Breast epithelium (tissue), 4 donors: Measurements from ENCODE around the gene PTH1R. TPM values are rescaled to one million over a fixed set of nuclear protein-coding genes. Genes with fewer than 3 reads are reported as not detected.

Source experiments
- DNase-seq, 2 donors: peaks; one replicate each; pipeline ENCODE4 v3.0.0-alpha.2; 2019; ENCODE audit warnings: low spot score in 2 of 2
- H3K27ac ChIP-seq, 2 donors: fragments of 200-600 bp; sonication (generic) in 1 of 2; one replicate each; pipeline ENCODE4 v1.5.1; 2016 to 2019; ENCODE audit warnings: mild to moderate bottlenecking in 1 of 2
- H3K27me3 ChIP-seq, 2 donors: fragments of 200-600 bp; sonication (generic) in 1 of 2; one replicate each; pipeline versions ENCODE4 v1.5.1 to v1.6.0; 2017 to 2019; ENCODE audit warnings: control low read depth in 1 of 2, mild to moderate bottlenecking in 1 of 2
- H3K36me3 ChIP-seq: fragments of 200-600 bp; one replicate; pipeline ENCODE4 v1.5.1; 2019
- H3K4me1 ChIP-seq, 2 donors: fragments of 200-600 bp; sonication (generic); one replicate each; pipeline ENCODE4 v1.5.1; 2016 to 2019; ENCODE audit warnings: control low read depth in 1 of 2
- H3K4me3 ChIP-seq, 3 donors: fragments of 200-600 bp; sonication (generic); 1 replicate in 2 of 3; 2 replicates in 1 of 3; pipeline ENCODE4 v1.5.1; 2016 to 2019; ENCODE audit warnings: mild to moderate bottlenecking in 3 of 3, moderate library complexity in 2 of 3
- H3K9me3 ChIP-seq, 2 donors: fragments of 200-600 bp; sonication (generic) in 1 of 2; one replicate each; pipeline ENCODE4 v1.5.1; 2016 to 2019; ENCODE audit warnings: control low read depth in 1 of 2
- POLR2A ChIP-seq: fragments of 450-650 bp; IDR thresholded peaks from one replicate; pipeline ENCODE4 v1.6.1; 2016; ENCODE audit warnings: antibody characterized with exemption, mild to moderate bottlenecking, moderate library complexity
- POLR2AphosphoS5 ChIP-seq, 3 donors: sonication (generic); formaldehyde crosslinking; IDR thresholded peaks; one replicate each; pipeline ENCODE4 v1.6.1; 2017; ENCODE audit warnings: antibody characterized with exemption in 3 of 3
- intact Hi-C: fragments of 100-400 bp; cut with DNase I; formaldehyde crosslinking; loops from one replicate; pipeline ENCODE4 v1.15.1; 2023; ENCODE audit warnings: low total_unique reads
- total RNA-seq, 3 donors: library from RNA; depleted of rRNA; stranded (reverse); fragments of >200 nt; gene quantifications; one replicate each; pipeline ENCODE4 v1.1.0, GENCODE V29; 2016
- TF ChIP-seq, protein P1 (sequence below), 3 donors: fragments of 450-650 bp; IDR thresholded peaks; one replicate each; pipeline ENCODE4 v1.5.1; 2016 to 2017; ENCODE audit warnings: antibody characterized with exemption in 3 of 3, mild to moderate bottlenecking in 3 of 3, moderate library complexity in 3 of 3

The PTH1R gene
- total RNA-seq, 3 donors from 2014 or later = 4.7 to 38.2 (median 13.4) TPM

DNA sequence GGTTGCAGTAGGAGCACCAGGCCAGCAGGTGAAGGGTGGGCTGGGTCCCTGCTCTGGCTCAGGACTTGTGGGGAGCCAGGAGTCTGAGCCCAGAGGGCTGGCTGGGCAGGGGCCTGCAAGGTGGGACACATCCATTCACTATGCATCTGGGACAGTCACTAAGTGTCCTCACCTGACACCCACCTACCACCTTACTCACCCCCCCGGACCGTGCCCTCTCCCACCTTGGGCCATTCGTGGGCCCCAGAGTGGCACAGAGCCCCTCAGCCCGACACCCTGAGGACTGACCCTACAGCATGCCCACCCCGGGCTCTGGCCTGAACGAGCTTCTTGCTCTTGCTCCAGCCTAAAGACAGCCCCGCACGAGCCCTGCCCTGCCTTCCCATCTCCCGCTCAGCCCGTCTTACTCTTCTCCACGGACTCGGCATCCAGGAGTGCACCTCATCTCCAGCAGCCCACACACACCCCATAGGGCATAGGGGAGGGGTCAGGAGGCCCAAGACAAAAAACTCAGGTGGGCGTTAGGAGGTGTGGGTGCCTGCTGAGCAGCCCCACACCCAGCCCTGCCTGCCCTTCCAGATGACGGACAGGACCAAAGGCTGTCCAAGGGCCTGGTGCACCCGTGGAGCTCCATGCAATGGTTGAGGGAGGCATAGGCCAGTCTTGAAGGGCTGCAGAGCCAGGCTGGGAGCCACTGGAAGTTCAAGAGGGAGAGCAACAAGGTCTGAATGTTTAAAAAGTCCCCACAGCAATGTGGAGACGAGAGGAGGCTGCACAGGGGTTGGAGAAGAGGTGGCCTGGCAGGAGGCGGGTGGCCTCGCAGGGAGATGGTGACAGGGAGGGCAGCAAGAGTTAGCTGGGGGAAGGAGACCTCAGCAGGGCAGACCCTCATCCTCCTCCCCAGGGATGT, 27.0 kb downstream of the PTH1R start:
- H3K4me3 ChIP-seq = no peak overlapping the region
- H3K36me3 ChIP-seq = no peaks in the 10 kb centered on the region
- TF ChIP-seq, protein P1, sequence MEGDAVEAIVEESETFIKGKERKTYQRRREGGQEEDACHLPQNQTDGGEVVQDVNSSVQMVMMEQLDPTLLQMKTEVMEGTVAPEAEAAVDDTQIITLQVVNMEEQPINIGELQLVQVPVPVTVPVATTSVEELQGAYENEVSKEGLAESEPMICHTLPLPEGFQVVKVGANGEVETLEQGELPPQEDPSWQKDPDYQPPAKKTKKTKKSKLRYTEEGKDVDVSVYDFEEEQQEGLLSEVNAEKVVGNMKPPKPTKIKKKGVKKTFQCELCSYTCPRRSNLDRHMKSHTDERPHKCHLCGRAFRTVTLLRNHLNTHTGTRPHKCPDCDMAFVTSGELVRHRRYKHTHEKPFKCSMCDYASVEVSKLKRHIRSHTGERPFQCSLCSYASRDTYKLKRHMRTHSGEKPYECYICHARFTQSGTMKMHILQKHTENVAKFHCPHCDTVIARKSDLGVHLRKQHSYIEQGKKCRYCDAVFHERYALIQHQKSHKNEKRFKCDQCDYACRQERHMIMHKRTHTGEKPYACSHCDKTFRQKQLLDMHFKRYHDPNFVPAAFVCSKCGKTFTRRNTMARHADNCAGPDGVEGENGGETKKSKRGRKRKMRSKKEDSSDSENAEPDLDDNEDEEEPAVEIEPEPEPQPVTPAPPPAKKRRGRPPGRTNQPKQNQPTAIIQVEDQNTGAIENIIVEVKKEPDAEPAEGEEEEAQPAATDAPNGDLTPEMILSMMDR (IDR thresholded peaks at IDR 0.05) = no peak
- TF ChIP-seq POLR2A = no peak
- no peak for TF ChIP-seq POLR2AphosphoS5 (IDR thresholded peaks at IDR 0.05)
- intact Hi-C loops = no loop called here
- no peaks in the 10 kb centered on the region for H3K27me3 ChIP-seq
- H3K9me3 ChIP-seq = no peaks in the 10 kb centered on the region
- no peak for DNase-seq
- H3K27ac ChIP-seq = no peak overlapping the region
- H3K4me1 ChIP-seq = peaks cover 2 to 14% of the 10 kb centered on the region in 2 donors

DNA sequence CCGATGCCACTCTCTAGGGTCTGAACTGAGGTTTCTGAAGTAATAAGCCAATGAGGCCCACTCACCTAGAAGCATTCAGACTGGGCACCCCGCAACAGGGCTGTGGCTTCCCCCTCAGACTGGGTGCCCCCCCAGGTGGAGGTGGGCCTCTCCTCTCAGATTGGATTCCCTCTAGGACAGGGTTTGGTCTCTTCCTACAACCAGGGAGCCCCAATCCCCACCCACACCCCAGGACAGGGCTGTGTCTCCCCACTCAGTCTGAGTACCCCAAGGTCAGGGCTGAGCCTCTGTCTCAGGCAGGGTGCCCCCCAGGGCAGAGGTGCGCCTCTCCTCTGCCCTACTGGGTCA, 27.7 kb downstream of the PTH1R start:
- TF ChIP-seq, protein P1 (IDR thresholded peaks at IDR 0.05) = no peak
- no peak for TF ChIP-seq POLR2AphosphoS5 (IDR thresholded peaks at IDR 0.05)
- no peak for TF ChIP-seq POLR2A
- no peak for DNase-seq
- peak overlapping the region in 1 of 2 donors; percentile 38 for H3K27ac ChIP-seq
- peaks cover 2 to 14% of the 10 kb centered on the region in 2 donors for H3K4me1 ChIP-seq
- H3K36me3 ChIP-seq = no peaks in the 10 kb centered on the region
- intact Hi-C loops = no loop called here
- no peaks in the 10 kb centered on the region for H3K9me3 ChIP-seq
- H3K4me3 ChIP-seq = no peak overlapping the region
- H3K27me3 ChIP-seq = no peaks in the 10 kb centered on the region

DNA sequence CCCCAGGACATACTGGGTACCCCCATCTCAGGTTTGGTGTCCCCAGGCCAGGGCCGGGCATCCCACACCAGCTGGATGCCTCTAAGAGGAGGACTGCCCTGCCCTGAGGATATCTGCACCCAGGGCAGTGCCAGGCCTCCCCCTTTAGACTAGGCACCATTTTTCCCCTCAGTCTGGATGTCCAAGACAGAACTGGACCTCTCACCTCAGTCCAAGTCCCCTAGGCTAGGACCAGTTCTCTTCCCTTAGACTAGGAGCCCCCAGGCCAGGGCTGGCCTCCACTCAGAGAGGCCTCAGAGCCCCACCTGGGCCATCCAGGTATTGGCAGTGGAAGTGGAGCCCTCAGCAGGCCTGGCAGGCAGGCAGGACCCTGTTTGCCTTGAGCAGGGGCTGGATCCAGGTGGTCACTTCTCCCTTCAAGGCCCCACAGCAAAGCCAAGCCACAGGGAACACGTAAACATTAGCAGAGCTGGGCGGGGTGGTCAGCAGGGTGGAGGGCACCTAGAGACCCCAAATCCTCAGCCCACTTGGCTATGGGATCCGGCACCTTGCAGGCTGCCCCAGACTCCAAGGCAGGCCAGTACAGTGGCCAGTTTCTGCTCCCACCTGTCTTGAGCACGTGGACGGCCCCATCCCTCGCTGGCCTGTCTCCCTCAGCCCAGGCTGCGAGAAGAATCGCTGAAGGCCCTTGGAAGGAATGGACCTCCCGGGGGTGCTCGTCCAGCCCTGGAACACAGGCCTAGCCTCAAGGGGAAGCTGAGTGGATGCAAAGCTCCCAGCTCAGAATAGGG, 28.3 kb downstream of the PTH1R start:
- DNase-seq = no peak

DNA sequence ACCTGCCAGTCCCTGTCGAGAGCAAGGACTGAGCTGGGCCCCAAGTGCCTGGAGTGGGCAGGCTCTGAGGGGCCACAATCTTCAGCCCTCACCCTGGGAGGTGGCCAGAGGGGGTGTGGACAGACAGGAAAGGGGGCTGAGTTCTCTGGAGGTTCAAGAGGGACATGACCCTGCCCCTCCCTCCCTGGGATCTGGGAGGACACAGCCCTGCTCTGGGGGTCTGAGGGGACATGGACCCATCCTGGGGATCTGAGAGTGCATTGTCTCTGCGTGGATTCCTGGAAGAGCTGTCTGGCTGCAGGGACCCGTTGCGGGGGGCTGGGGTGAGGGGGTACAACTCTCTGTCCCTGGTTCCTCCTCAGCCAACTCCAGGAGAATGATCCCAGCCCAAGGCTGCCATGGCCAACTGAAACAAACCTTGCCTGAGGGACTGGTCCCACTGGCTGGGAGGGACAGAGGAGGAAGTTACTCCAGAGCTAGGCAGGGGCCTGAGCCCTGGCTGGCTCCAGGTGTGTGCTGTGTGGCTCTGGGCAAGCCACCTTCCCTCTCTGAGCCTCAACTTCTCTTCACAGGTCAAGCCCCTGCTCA, 29.0 kb downstream of the PTH1R start:
- TF ChIP-seq POLR2AphosphoS5 (IDR thresholded peaks at IDR 0.05) (no peak), POLR2A (no peak)
- TF ChIP-seq, protein P1 (IDR thresholded peaks at IDR 0.05) = no peak
- H3K4me3 ChIP-seq = no peak overlapping the region
- H3K36me3 ChIP-seq = no peaks in the 10 kb centered on the region
- intact Hi-C loops = no loop called here
- H3K4me1 ChIP-seq = peaks cover 2 to 14% of the 10 kb centered on the region in 2 donors
- H3K9me3 ChIP-seq = no peaks in the 10 kb centered on the region
- H3K27ac ChIP-seq = no peak overlapping the region
- DNase-seq = no peak
- H3K27me3 ChIP-seq = no peaks in the 10 kb centered on the region

More for the DNA sequence above, 28.3 kb downstream of the PTH1R start:
- intact Hi-C loops = no loop called here
- Histone ChIP-seq H3K9me3 (no peaks in the 10 kb centered on the region), H3K27me3 (no peaks in the 10 kb centered on the region), H3K4me1 (peaks cover 2 to 14% of the 10 kb centered on the region in 2 donors), H3K27ac (no peak overlapping the region), H3K4me3 (no peak overlapping the region), H3K36me3 (no peaks in the 10 kb centered on the region)
- TF ChIP-seq, protein P1 (IDR thresholded peaks at IDR 0.05) = no peak
- no peak for TF ChIP-seq POLR2A
- no peak for TF ChIP-seq POLR2AphosphoS5 (IDR thresholded peaks at IDR 0.05)
